Adrenal gland (tissue), 5 donors: ENCODE data around the gene NEU1.
"Not testable (repeated sequence)": the region's sequence is repeated elsewhere in the genome, so short reads cannot be mapped to it uniquely, and the experiment has no call there.

Source experiments
- CTCF ChIP-seq, 6 experiments: fragments of 450-650 bp in 4 of 6; fragments of 200-600 bp in 2 of 6; sonication (generic) in 1 of 6; IDR thresholded peaks; 1 replicate in 5 of 6; 2 replicates in 1 of 6; pipeline versions ENCODE4 v1.5.1 to v1.8.0; 2016 to 2021; ENCODE audit warnings: antibody characterized with exemption in 6 of 6, mild to moderate bottlenecking in 2 of 6, moderate library complexity in 1 of 6
- POLR2A ChIP-seq, 2 donors: fragments of 450-650 bp; IDR thresholded peaks; one replicate each; pipeline ENCODE4 v1.6.1; 2017; ENCODE audit warnings: antibody characterized with exemption in 2 of 2, mild to moderate bottlenecking in 2 of 2, moderate library complexity in 1 of 2
- donor health status: DM: no; HTN: no; CAD: no.

- TF ChIP-seq CTCF, POLR2A (IDR thresholded peaks at IDR 0.05): not testable (repeated sequence)
Measured at GRCh38 chr6:31908255-31908654, 45.6 kb upstream of the NEU1 start.
